NCI-H69 (cell line): ENCODE data around the gene GTF2F1.
"Not testable (repeated sequence)": the region's sequence is repeated elsewhere in the genome, so short reads cannot be mapped to it uniquely, and the experiment has no call there.

Experiments
- DNase-seq: peaks from one replicate; lab custom pipeline; 2025; lab: John Stamatoyannopoulos, UW

GTF2F1 gene

GRCh38 chr19:6393074-6393982 lies at the start of gene GTF2F1:
GTF2F1 (minus strand) TSS chr19:6393164; CDS start chr19:6392995, 169 bp downstream.
- DNase-seq, result peak; percentile 98

DNA sequence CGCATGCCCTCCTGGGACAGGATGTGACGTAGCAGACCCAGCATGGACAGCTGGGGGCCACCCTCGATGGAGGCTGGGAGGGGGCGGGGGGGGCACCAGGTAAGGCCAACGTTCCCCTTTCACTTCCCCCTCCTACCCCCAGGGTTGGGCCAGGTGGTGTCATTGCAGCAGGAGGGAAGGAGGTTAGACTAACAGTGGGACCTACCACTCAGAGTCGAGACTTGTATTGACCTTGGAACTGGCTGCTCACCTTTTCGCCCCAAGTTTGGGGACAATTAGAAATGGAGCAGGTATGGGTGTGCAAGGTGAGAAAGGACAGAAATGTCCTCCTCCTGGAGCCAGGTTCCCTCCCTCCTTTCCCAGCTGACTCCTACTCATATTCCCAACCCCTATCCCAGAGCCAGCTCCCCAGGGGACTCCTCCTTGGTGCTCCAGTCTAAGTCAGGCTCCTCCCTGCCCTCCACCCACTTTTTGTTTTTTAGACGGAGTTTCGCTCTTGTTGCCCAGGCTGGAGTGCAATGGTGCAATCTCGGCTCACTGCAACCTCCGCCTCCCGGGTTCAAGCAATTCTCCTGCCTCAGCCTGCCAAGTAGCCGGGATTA lies 49.2 kb upstream of the GTF2F1 start:
- no peak for DNase-seq

GRCh38 chr19:6440905-6441304 lies 47.9 kb upstream of the GTF2F1 start:
- DNase-seq, result no peak

- DNase-seq, result no peak
These were observed 46.8 kb upstream of the GTF2F1 start for GRCh38 chr19:6439743-6440142.

GRCh38 chr19:6433663-6434062 lies 40.7 kb upstream of the GTF2F1 start, which contains the start of gene SLC25A41:
SLC25A41 (minus strand) TSS chr19:6433763; CDS start chr19:6433693, 70 bp downstream.
- no peak for DNase-seq

DNA sequence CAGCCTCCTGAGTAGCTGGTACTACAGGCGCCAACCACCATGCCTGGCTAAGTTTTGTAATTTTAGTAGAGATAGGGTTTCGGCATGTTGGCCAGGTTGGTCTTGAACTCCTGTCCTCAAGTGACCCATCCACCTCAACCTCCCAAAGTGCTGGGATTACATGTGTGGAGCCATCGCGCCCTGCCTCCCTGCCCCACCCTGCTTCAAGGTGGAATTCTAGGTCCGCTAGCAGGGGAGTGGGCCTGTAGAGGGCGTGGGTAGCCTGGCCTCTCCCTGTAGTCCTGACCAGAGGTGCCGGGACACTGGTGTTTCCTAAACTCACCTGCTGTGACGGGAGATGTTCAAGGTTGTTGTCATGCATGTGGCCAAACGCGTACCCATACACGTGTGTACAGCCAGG lies 40.2 kb upstream of the GTF2F1 start:
- no peak for DNase-seq

DNA sequence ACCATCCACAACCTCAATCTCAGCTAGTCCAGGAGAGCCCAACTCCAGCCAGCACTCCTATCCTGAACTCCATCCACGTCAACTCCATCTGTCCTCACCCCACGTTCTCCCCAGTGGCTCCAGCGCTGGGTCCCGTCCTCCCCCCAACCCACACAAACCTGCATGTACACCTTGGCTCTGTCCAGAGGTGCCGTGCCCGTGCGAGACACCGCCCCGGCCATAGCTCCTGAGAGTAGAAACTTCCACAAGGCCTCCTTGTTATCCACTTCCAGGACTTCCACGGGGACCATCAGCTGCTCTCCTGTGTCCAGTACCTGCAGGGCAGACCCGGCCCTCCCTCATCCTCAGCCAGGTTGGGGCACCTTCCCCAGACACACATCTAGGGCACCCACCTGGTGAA lies 38.9 kb upstream of the GTF2F1 start:
- no peak for DNase-seq

DNA sequence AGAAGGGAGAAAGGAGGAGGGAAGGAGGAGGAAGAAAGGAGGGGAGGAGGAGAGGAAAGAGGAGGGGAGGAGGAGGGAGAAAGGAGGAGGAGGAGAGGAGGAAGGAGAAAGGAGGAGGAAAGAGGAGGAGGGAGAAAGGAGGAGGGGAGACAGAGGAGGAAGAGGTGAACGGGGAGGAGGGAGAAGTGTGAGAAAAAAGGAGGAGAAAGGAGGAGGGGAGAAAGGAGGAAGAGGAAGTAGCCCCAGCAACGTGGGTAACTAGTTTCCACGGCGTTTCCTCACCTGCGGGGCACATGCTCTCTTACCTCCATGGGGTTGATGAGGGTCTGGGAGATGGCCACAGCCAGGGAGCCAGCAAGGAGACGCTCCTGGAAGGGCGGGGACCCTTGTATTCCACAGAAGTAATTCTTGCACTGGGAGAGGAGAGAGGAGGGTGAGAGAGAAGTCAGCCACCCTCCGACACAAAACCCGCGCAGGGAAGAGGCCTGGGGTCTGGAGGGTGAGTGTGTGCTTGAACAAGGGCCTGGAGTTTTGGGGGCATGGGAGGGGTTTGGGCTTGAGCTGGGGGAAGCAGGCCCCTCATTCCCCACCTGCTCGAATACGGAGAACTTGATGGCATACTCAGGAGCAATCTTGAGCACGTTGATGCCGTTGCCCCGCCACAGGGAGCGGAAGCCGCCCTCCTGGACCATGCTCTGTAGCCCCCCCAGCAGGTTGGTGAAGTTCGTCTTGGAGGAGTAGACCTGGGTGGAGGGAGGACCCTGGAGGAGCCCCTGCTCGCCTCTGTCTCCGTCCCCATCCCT lies 36.7 kb upstream of the GTF2F1 start:
- peak; percentile 19 for DNase-seq

DNA sequence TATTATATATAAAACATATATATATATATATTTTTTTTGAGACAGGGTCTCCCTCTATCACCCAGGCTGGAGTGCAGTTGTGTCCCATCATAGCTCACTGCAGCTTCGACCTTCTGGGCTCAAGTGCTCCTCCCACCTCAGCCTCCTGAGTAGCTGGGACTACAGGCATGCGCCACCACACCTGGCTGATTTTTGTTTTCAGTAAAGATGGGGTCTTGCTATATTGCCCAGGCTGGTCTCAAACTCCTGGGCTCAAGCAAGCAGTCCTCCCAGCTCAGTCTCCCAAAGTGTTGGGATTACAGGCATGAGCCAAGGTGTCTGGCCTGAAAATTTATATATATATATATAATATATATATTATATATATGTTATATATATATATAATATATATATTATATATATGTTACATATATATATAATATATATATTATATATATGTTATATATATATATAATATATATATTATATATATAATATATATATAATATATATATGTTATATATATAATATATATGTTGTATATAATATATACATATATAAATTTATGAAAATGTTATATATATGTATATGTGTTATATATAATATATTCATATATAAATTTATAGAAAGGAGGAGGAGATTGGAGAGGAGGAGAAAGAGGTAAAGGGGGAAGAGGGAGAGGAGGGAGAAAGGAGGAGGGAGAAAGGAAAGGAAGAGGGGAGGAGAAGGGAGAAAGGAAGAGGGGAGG lies 35.9 kb upstream of the GTF2F1 start:
- DNase-seq, result not testable (repeated sequence)

GRCh38 chr19:6427131-6427530 lies 34.2 kb upstream of the GTF2F1 start:
- DNase-seq, result no peak

DNA sequence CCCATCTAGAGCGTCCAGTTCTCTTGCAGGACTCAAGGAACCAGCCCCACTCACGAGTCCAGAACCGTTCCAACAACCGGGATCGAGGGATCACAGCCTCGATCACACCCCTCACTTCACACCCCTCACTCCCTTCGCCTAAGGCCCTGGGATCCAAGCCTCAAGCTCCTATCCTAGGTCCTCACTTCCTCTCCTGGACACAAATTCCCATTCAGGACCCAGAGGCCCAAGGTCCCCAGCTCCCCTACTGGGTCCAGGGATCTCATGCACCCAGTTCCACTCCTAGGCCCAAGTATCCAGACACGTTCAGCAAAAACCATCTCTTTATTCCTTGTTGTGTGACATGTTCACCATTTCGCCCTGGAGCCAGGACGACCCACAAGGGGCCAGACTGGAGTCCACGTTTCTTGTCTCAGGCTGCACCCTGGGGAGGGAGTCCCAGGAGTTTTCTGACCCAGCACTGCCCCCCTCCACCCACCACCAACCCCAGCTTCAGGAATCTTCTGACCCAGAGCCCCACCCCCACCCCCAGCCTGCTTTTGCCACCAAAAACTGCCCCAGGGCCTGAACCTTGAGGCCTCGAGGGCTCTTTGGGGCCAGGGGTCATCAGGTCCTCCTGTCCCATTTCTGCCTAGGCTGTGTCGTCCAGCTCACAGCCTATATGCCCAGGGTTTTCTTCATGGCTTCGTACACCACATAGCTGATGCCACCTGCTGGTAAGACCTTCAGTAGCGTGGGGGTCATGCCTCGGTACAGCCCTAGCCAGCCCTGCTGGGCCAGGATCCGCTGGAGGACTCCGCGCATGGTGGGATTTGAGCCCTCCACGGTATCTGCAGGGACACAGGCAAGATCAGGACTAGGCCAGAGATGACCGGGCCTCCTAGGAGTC lies 33.0 kb upstream of the GTF2F1 start:
- no peak for DNase-seq

DNA sequence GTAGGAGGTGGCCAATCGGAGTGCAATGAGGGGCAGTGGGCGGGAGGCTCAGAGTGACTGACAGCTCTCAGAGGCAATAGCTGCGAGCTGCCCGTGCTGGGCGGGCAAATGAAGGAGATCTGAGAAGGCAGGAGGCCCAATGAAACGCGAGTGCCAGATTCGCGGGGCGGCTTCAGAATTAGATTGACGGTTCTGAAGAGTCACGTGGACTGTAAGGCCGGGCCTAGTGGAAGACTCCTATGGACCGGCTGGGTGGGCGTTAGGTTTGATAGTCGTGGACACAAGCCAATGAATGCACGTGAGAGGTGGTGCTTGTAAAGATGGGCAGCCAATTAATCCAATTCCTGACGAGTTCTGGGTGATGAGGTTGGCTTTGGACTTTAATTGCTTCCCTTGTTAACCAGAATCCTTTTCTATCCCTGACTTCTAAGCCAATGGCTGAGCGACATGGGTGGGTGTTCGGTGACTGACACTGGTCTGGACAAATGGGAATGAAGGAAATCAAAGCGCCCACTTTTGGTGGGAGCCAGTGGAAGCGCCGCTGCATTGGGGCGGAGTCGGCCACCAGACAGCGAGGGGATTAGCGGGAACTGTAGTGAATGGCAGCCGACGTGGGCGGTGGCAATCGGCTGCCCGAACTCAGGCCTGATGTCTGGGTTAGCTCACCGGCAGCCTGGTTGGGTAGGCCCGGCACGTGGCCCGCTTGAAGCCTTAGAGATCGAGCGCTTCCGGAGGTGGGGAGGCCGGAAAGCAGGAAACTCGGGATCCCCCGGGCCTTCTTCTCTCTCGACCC lies 32.2 kb upstream of the GTF2F1 start:
- DNase-seq, result peak; percentile 100

- peak; percentile 59 for DNase-seq
These were observed 31.4 kb upstream of the GTF2F1 start, which contains the start of gene KHSRP for GRCh38 chr19:6424195-6424938. KHSRP (minus strand) TSS chr19:6424811; CDS start chr19:6424701, 110 bp downstream.

DNA sequence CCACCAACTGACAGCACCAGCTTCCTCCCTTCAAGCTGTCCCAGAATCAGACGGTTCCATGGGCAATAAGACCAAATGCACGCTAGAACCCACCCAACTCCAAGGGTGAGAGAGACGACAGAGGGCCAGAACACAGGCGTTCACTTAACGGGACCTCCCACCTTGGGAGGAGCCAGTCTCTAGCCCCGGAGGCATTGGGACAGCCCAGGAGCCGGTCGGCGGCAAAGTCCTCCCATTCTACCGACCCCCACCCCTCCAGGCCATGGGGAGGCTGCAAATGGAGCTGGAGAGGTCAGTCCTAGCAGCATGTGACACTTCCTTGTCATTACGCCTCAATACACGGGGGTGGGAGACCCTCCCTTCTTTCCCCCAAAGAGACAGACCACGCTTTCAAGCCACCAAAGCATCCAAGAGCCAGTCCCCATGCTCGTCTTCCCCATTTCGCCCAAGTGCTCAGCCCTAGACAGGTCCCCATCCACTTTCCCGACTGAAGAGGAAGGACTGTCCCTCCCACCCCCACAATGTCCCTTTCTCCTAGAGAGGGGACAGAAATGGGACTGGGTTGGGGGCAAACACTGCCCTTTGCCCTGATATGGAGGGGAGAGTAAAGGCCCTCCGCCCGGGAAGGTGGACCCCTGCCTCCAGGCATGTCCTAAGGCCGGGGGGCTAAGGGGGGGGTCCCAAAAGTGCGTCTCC lies 30.7 kb upstream of the GTF2F1 start:
- DNase-seq, result peak; percentile 50

DNA sequence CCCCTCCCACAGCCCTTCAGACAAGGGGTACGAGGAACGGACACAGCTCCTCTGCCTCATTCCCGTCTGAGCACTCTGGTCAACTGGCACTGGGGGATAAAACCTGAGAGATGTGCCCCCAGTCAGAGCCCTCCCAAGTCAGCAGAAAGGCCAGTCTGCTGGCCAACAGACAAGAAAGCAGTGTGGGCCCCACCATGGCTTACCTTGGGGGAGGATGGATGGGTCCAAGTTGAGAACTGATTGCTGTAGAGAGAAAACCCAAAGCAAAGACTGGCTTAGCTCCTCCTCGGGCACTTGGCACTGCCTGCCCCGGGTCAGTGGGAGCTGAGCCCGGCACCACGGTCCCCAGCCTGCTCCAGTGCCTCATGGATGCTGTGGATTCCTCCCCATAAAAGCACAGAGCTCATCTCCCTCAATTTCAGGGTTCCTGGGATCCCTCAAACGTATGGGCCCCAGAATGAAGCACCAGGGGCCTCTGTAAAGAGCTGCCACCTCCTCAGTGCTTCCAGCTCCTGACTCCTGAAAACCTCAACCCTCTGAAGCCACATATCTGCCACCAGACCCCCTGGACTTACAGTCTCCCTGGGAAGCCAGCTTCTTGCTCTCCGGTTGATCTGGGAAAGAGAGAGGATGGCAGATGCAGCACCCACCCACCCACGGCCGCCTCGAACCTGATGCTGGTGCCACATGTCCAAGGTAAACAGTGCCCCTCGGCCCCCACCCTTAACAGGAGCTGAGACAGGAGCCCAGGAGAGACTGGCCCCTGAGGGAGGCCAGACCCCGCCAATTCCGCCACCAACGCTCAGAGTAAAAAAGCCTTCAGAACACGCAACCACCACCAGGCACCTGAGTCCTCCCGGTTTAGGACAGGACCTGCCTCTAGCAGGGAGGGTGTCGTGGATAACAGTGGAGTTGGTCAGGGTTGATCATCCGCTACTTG lies 28.4 kb upstream of the GTF2F1 start:
- DNase-seq, result no peak

- no peak for DNase-seq
These were observed 25.6 kb upstream of the GTF2F1 start for GRCh38 chr19:6418562-6418932.
